Neutrophil (primary cell): ENCODE measurements around the gene RFC4.
"Not testable (repeated sequence)": the region's sequence is repeated elsewhere in the genome, so short reads cannot be mapped to it uniquely, and the experiment has no call there.

Experiments used
- H3K27ac ChIP-seq: fragments of 200-600 bp; sonication (generic); 2 replicates; pipeline ENCODE4 v1.5.1; 2016; ENCODE audit warnings: mild to moderate bottlenecking, moderate library complexity
- H3K27me3 ChIP-seq: fragments of 200-600 bp; sonication (generic); 2 replicates; pipeline ENCODE4 v1.6.0; 2016; ENCODE audit warnings: mild to moderate bottlenecking
- H3K36me3 ChIP-seq: fragments of 200-600 bp; sonication (generic); 2 replicates; pipeline ENCODE4 v1.5.1; 2017
- H3K4me1 ChIP-seq, 2 experiments: fragments of 200-600 bp in 1 of 2; sonication (generic) in 1 of 2; 1 replicate in 1 of 2; 2 replicates in 1 of 2; pipeline versions ENCODE4 v1.5.1 to v1.6.1; 2013 to 2016; ENCODE audit warnings: low read depth in 1 of 2, low read length in 1 of 2, mild to moderate bottlenecking in 1 of 2, moderate library complexity in 1 of 2; ENCODE audit not compliant: control insufficient read depth in 1 of 2, insufficient read depth in 1 of 2
- H3K4me3 ChIP-seq, 2 experiments: fragments of 200-600 bp in 1 of 2; sonication (generic) in 1 of 2; 1 replicate in 1 of 2; 2 replicates in 1 of 2; pipeline ENCODE4 v1.5.1; 2013 to 2016; ENCODE audit warnings: low read depth in 1 of 2, low read length in 1 of 2, mild to moderate bottlenecking in 1 of 2, moderate library complexity in 1 of 2
- H3K9me3 ChIP-seq: fragments of 200-600 bp; sonication (generic); 2 replicates; pipeline ENCODE4 v1.5.1; 2016
- TF ChIP-seq, protein P1 (sequence below): fragments of 200-600 bp; sonication (generic); IDR thresholded peaks from 2 replicates; pipeline ENCODE4 v1.5.1; 2016; ENCODE audit warnings: antibody characterized with exemption

The RFC4 gene, protein sequence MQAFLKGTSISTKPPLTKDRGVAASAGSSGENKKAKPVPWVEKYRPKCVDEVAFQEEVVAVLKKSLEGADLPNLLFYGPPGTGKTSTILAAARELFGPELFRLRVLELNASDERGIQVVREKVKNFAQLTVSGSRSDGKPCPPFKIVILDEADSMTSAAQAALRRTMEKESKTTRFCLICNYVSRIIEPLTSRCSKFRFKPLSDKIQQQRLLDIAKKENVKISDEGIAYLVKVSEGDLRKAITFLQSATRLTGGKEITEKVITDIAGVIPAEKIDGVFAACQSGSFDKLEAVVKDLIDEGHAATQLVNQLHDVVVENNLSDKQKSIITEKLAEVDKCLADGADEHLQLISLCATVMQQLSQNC

DNA sequence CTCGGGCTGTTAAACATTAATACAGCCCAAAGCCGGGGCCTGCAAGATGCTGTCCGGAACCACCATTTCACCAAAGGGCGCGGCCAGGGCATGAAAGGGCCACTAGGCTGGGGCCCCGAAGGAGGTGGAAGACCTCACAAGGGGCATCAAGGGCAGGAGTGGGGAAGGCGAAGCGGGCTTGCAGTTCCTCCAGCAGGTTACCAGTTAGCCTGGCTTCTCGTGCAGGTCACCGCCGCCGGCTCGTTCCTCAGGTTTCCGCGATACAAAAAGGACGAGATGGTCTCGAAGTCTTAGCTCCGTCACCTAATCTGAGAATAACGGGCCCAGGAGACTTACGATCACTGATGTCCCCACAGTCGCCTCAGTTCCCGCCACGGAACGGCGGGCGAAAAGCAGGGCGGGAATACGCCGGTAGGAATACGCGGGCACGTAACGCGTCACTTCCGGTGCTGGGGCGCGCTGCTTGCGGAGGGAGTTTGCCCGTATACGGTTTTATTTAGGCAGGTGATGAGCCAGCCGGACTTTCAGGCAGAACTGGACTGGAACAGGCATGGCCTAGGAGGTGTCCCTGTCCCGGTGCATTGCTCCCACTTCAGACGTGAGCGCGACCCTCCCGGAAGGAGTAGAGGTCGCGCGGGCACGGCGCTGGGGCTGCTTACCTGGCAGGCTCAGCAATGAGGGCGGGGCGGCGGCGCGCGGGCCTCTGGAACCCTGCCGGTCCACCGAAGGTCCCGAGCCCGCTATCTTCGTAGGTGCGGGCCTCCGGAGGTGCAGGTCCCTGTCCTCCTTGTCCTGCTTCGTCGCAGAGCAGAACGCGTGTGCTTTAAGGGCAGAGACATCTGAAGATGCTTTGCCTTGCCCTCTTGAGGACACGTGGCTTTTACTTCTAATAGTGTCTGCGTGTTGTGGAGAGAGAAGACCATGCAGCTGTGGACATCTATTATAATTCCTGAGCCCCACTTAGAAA lies at the start of gene RFC4:
Gene RFC4 (minus strand): TSS at position 394 of the 967 bp plus-strand sequence. CDS start 1,769 bp downstream, outside the sequence.
- TF ChIP-seq, protein P1, sequence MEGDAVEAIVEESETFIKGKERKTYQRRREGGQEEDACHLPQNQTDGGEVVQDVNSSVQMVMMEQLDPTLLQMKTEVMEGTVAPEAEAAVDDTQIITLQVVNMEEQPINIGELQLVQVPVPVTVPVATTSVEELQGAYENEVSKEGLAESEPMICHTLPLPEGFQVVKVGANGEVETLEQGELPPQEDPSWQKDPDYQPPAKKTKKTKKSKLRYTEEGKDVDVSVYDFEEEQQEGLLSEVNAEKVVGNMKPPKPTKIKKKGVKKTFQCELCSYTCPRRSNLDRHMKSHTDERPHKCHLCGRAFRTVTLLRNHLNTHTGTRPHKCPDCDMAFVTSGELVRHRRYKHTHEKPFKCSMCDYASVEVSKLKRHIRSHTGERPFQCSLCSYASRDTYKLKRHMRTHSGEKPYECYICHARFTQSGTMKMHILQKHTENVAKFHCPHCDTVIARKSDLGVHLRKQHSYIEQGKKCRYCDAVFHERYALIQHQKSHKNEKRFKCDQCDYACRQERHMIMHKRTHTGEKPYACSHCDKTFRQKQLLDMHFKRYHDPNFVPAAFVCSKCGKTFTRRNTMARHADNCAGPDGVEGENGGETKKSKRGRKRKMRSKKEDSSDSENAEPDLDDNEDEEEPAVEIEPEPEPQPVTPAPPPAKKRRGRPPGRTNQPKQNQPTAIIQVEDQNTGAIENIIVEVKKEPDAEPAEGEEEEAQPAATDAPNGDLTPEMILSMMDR, result no peak
- H3K27ac ChIP-seq, result peak within 1 kb of the TSS; percentile 84
- H3K4me3 ChIP-seq, result peak within 1 kb of the TSS; percentile 79 to 96
- H3K36me3 ChIP-seq, result no peaks in the 10 kb centered on the region
- H3K27me3 ChIP-seq, result no peaks in the 10 kb centered on the region
- H3K9me3 ChIP-seq, result no peaks in the 10 kb centered on the region
- peaks cover 13 to 16% of the 10 kb centered on the region in 2 experiments for H3K4me1 ChIP-seq

DNA sequence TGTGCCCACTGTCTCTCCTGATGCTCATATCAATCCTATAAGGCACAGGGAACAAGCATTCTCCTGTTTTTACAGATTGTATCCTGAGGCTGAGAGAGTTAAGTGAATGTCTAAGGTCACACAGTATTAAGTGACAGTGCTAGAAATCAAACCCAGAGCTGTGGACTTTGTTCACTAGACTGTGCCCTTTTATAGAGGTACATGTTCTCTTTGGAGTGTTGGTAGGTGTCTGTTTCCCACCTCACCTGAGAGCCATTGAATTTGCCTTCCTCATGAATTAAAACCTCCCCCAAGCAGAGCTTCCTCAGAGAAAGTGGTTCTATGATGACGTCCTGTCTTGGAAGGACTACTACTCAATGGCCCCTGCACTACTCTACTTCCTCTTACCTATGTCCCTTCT lies 48.7 kb upstream of the RFC4 start:
- H3K4me1 ChIP-seq, result no peaks in the 10 kb centered on the region
- no peaks in the 10 kb centered on the region for H3K27me3 ChIP-seq
- H3K4me3 ChIP-seq, result no peak overlapping the region
- H3K27ac ChIP-seq, result no peak overlapping the region
- H3K9me3 ChIP-seq, result no peaks in the 10 kb centered on the region
- no peaks in the 10 kb centered on the region for H3K36me3 ChIP-seq
- TF ChIP-seq, protein P1, result no peak

DNA sequence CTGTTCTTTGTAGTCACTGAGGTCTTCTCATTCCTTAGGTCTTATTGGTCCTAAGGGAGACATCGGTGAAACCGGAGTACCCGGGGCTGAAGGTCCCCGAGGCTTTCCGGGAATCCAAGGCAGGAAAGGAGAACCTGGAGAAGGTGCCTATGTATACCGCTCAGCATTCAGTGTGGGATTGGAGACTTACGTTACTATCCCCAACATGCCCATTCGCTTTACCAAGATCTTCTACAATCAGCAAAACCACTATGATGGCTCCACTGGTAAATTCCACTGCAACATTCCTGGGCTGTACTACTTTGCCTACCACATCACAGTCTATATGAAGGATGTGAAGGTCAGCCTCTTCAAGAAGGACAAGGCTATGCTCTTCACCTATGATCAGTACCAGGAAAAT lies 47.9 kb upstream of the RFC4 start:
- Histone ChIP-seq H3K27me3 (no peaks in the 10 kb centered on the region), H3K36me3 (no peaks in the 10 kb centered on the region), H3K27ac (no peak overlapping the region), H3K9me3 (no peaks in the 10 kb centered on the region), H3K4me1 (no peaks in the 10 kb centered on the region), H3K4me3 (no peak overlapping the region)
- TF ChIP-seq, protein P1, result no peak

DNA sequence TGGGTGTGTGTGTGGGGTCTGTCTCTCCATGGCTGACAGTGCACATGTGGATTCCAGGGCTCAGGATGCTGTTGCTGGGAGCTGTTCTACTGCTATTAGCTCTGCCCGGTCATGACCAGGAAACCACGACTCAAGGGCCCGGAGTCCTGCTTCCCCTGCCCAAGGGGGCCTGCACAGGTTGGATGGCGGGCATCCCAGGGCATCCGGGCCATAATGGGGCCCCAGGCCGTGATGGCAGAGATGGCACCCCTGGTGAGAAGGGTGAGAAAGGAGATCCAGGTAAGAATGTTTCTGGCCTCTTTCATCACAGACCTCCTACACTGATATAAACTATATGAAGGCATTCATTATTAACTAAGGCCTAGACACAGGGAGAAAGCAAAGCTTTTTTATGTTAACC lies 46.7 kb upstream of the RFC4 start:
- TF ChIP-seq, protein P1, result no peak
- no peaks in the 10 kb centered on the region for H3K36me3 ChIP-seq
- H3K27me3 ChIP-seq, result no peaks in the 10 kb centered on the region
- no peak overlapping the region for H3K27ac ChIP-seq
- no peaks in the 10 kb centered on the region for H3K9me3 ChIP-seq
- no peak overlapping the region for H3K4me3 ChIP-seq
- H3K4me1 ChIP-seq, result no peaks in the 10 kb centered on the region

DNA sequence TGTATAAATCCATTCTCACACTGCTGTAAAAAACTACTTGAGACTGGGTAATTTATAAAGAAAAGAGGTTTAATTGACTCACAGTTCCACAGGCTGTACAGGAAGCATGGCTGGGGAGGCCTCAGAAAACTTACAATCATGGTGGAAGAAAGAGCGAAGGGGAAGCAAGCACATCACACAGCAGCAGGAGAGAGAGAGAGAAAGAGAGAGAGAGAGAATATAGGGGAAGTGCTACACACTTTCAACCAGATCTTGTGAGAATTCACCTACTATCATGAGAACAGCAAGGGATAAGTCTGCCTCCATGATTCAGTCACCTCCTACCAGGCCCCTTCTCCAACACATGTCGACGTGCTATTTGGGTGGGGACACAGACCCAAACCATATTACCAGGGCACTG lies 45.6 kb upstream of the RFC4 start:
- H3K27ac ChIP-seq, H3K27me3 ChIP-seq, H3K4me3 ChIP-seq, H3K9me3 ChIP-seq, H3K4me1 ChIP-seq, H3K36me3 ChIP-seq: not testable (repeated sequence)
